Osteoblast (primary cell): ENCODE data around the gene PFDN6. TPM values are rescaled to one million over a fixed set of nuclear protein-coding genes. Genes with fewer than 3 reads are reported as not detected.

Experiments
- DNase-seq: peaks from one replicate; pipeline ENCODE4 v3.0.0; 2011; ENCODE audit warnings: low spot score, mixed read lengths; ENCODE audit not compliant: insufficient read length; ENCODE audit errors: missing footprints
- H2AFZ ChIP-seq: 2 replicates; pipeline ENCODE4 v1.6.0; 2011; ENCODE audit warnings: mild to moderate bottlenecking, low read length
- H3K27ac ChIP-seq: 2 replicates; pipeline ENCODE4 v1.5.1; 2011; ENCODE audit warnings: mild to moderate bottlenecking, low read depth, low read length, moderate library complexity
- H3K27me3 ChIP-seq: 2 replicates; pipeline ENCODE4 v1.6.0; 2012; ENCODE audit warnings: mild to moderate bottlenecking, control low read depth, inconsistent platforms, low read length, moderate library complexity; ENCODE audit not compliant: insufficient read depth
- H3K36me3 ChIP-seq: 2 replicates; pipeline ENCODE4 v1.5.1; 2011; ENCODE audit warnings: mild to moderate bottlenecking, low read length, control low read depth, moderate library complexity; ENCODE audit not compliant: insufficient read depth
- H3K4me1 ChIP-seq: 2 replicates; pipeline ENCODE4 v1.5.1; 2011; ENCODE audit warnings: mild to moderate bottlenecking, low read length, control low read depth, moderate library complexity; ENCODE audit not compliant: insufficient read depth
- H3K4me2 ChIP-seq: 2 replicates; pipeline ENCODE4 v1.6.0; 2011; ENCODE audit warnings: mild to moderate bottlenecking, low read length; ENCODE audit not compliant: insufficient read depth
- H3K4me3 ChIP-seq: fragments of 200-600 bp; sonication (generic); 3 replicates; pipeline ENCODE4 v1.5.1; 2012; ENCODE audit warnings: mild to moderate bottlenecking, low read length, inconsistent platforms; ENCODE audit not compliant: insufficient read depth
- H3K79me2 ChIP-seq: 2 replicates; pipeline ENCODE4 v1.6.0; 2012; ENCODE audit warnings: mild to moderate bottlenecking, low read length, control low read depth, inconsistent platforms; ENCODE audit not compliant: insufficient read depth
- H3K9me3 ChIP-seq: 2 replicates; pipeline ENCODE4 v1.5.1; 2011; ENCODE audit warnings: low read depth, low read length, control low read depth
- H4K20me1 ChIP-seq: 2 replicates; pipeline ENCODE4 v1.6.0; 2012; ENCODE audit warnings: mild to moderate bottlenecking, low read length, control low read depth; ENCODE audit not compliant: insufficient read depth
- total RNA-seq: library from RNA; depleted of rRNA; stranded (reverse); fragments of >200 nt; gene quantifications from 2 replicates; pipeline ENCODE4 v1.2.3, GENCODE V29; 2012
- TF ChIP-seq, protein P1 (sequence below): IDR thresholded peaks from 2 replicates; pipeline ENCODE4 v1.5.1; 2011; ENCODE audit warnings: mild to moderate bottlenecking, low read depth, low read length, moderate library complexity; ENCODE audit errors: extremely low read depth

PFDN6 gene
- total RNA-seq, 1 donor: 15.9 TPM

DNA sequence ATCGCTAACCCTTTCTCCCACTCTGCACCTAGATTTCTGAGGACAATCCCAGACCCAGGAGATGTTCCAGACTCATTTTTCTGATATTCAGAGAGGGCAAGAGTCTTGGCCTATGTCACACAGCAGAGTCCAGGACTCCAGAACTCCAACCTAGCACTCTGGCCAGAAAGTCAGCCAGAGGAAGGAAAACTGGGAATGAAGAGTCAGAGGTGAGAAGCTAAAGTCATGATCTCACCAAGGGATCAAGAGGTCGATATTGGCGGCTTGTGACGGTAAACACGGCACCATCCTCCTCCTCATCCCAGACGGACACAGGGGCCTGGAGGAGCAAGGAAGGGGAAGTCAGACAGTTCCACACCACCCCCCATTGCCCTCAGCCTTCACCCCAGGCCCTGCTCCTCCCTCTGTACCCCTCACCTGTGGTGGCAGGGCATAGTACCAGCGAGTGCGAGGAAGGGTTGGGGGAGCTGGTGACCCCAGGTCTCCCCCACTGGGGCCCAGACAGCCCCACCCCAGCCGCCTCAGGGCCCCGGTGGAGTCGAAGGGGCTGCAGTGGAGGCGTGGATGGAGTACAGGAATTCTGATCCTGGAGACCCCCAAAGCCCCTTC is 7.5 kb downstream of the PFDN6 start:
- no peaks in the 10 kb centered on the region for H3K4me1 ChIP-seq
- peaks cover 3% of the 10 kb centered on the region for H4K20me1 ChIP-seq
- no peak overlapping the region for H3K4me3 ChIP-seq
- DNase-seq: no peak
- peaks cover 28% of the 10 kb centered on the region for H3K36me3 ChIP-seq
- H3K27me3 ChIP-seq: no peaks in the 10 kb centered on the region
- peak overlapping the region; percentile 48 for H3K27ac ChIP-seq
- peaks cover 18% of the 10 kb centered on the region for H3K79me2 ChIP-seq
- TF ChIP-seq, protein P1, sequence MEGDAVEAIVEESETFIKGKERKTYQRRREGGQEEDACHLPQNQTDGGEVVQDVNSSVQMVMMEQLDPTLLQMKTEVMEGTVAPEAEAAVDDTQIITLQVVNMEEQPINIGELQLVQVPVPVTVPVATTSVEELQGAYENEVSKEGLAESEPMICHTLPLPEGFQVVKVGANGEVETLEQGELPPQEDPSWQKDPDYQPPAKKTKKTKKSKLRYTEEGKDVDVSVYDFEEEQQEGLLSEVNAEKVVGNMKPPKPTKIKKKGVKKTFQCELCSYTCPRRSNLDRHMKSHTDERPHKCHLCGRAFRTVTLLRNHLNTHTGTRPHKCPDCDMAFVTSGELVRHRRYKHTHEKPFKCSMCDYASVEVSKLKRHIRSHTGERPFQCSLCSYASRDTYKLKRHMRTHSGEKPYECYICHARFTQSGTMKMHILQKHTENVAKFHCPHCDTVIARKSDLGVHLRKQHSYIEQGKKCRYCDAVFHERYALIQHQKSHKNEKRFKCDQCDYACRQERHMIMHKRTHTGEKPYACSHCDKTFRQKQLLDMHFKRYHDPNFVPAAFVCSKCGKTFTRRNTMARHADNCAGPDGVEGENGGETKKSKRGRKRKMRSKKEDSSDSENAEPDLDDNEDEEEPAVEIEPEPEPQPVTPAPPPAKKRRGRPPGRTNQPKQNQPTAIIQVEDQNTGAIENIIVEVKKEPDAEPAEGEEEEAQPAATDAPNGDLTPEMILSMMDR: no peak
- H2AFZ ChIP-seq: no peak overlapping the region
- no peaks in the 10 kb centered on the region for H3K9me3 ChIP-seq
- peak overlapping the region; percentile 85 for H3K4me2 ChIP-seq

DNA sequence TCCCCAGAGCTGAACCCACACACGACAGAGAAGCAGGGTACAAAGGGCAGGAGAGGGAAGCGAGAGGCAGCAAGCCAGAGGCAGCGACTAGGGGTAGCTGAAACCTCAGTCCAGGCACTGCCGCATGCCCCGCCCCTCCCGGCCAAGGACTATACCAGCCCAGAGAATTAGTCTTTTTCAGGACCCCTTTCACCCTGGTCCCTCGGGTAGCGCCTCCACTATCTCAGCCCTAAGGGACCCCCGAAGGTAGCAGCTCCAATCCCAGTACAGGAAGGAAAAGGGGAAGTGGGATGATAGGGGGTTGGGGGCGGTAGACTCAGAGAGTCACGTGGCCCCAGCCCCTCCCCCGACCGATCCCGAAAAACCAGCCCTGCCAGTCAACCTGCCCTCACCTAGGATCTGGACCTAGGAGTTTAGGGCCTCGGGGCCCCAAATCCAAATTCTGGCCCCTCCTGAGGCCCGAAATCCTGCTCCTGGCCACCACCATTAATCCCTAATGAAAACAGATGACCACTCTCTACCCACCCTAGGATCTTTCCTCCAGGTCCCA is 8.1 kb downstream of the PFDN6 start:
- TF ChIP-seq, protein P1: no peak
- H3K36me3 ChIP-seq: peaks cover 24% of the 10 kb centered on the region
- H2AFZ ChIP-seq: peak overlapping the region; percentile 62
- H3K27ac ChIP-seq: peak overlapping the region; percentile 48
- peaks cover 16% of the 10 kb centered on the region for H3K79me2 ChIP-seq
- peak; percentile 81 for DNase-seq
- peak overlapping the region; percentile 84 for H3K4me3 ChIP-seq
- peak overlapping the region; percentile 85 for H3K4me2 ChIP-seq
- peaks cover 3% of the 10 kb centered on the region for H4K20me1 ChIP-seq
- no peaks in the 10 kb centered on the region for H3K9me3 ChIP-seq
- no peaks in the 10 kb centered on the region for H3K4me1 ChIP-seq
- no peaks in the 10 kb centered on the region for H3K27me3 ChIP-seq

DNA sequence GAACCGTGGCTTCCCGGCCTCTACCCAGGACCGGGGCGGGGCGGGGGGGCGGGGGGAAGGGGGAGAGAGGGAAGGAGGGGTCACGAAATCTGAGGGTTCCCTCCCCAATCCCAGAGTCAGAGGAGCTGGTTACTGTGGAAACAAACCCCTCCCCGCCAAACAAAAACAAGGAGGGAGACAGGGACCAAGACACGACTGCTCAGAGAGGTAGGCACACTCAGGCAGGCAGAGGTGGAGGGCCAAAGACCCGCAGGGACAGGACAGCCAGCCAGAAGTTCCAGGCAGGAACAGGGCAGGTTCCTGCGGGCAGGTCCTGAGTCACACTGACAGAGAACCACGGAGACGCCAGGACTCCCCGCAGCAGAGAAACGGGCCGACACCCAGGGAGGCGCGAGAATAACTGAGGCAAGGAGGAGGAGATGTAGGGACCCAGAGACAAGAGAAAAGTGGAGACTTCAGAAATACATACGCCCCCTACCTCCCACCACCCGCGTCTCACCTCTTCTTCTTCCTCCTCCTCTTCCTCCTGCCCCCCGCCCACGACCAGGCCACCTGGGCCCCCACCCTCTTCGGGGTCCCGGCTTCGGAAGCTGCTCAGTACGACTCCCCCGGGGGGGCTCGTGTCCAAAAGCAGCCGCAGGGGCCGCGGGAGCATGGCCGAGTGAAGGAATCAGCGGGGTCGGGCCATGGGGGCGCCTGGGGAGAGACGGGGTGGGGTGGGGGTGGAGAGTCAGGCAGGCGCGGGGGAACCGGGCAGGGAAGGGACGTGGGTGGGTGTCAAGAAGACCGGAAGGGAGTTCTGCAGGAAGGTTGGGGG is 8.8 kb downstream of the PFDN6 start:
- H3K27ac ChIP-seq: peak overlapping the region; percentile 91
- no peaks in the 10 kb centered on the region for H3K9me3 ChIP-seq
- peaks cover 18% of the 10 kb centered on the region for H3K79me2 ChIP-seq
- TF ChIP-seq, protein P1: no peak
- H3K4me1 ChIP-seq: no peaks in the 10 kb centered on the region
- no peaks in the 10 kb centered on the region for H3K27me3 ChIP-seq
- H2AFZ ChIP-seq: no peak overlapping the region
- H3K36me3 ChIP-seq: peaks cover 26% of the 10 kb centered on the region
- peak; percentile 96 for DNase-seq
- peak overlapping the region; percentile 85 for H3K4me2 ChIP-seq
- H3K4me3 ChIP-seq: peak overlapping the region; percentile 84
- H4K20me1 ChIP-seq: peaks cover 3% of the 10 kb centered on the region

DNA sequence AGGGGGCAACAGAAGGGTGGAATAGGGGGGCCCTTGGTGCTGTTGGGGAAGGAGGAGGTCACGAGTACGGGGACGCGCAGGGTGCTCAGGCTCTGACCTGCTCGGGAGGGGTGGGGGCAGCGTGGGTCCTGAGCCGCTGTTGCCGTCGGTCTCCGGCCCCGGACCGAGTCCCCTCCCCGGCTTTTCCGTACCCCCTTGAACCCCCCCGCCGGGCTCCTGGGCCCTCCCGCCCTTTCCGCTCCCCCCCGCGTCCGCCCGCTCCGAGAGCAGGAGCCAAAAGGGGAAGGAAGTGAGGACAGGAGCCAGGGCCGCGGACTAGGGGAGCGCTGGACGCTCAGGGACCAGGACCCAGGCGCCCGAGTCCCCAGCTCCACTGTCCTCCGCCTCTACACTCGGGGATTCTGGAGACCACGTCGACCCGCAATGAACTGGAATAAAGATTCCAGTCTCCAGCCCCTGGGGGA is 9.4 kb downstream of the PFDN6 start, which contains the start of gene RGL2:
RGL2 (minus strand) TSS at position 170 of the 464 bp plus-strand sequence. CDS start 332 bp downstream, outside the sequence.
- Histone ChIP-seq H3K79me2 (peaks cover 21% of the 10 kb centered on the region), H3K27ac (peak within 1 kb of the TSS; percentile 91), H3K4me3 (peak within 1 kb of the TSS; percentile 84), H3K27me3 (no peaks in the 10 kb centered on the region), H2AFZ (peak within 1 kb of the TSS; percentile 80), H3K4me2 (peak within 1 kb of the TSS; percentile 85), H4K20me1 (peaks cover 3% of the 10 kb centered on the region), H3K4me1 (no peaks in the 10 kb centered on the region), H3K36me3 (peaks cover 22% of the 10 kb centered on the region), H3K9me3 (no peaks in the 10 kb centered on the region)
- DNase-seq: peak; percentile 95
- TF ChIP-seq, protein P1: no peak
